ENCODE data around the gene UGT1A4. TPM values are rescaled to one million over a fixed set of nuclear protein-coding genes. Genes with fewer than 3 reads are reported as not detected.

The UGT1A4 gene
- total RNA-seq, 1 donor from 2014 or later = not detected

GRCh38 chr2:233761040-233761769 is 42.7 kb downstream of the UGT1A4 start:
- H3K36me3 Mint-ChIP-seq (ENCODE audit: low read depth) = no peaks in the 10 kb centered on the region
- peaks cover 10% of the 10 kb centered on the region for H3K4me1 Mint-ChIP-seq (ENCODE audit: low read depth)
- no peak overlapping the region for H3K4me3 Mint-ChIP-seq (ENCODE audit: unreplicated experiment)
- DNase-seq (ENCODE audit: low spot score) = no peak
- no peak overlapping the region for H3K27ac Mint-ChIP-seq (ENCODE audit: unreplicated experiment)
- H3K9me3 Mint-ChIP-seq (ENCODE audit: low read depth) = no peaks in the 10 kb centered on the region
- peaks cover 11% of the 10 kb centered on the region for H3K27me3 Mint-ChIP-seq (ENCODE audit: low read depth)
- TF ChIP-seq, protein P1, sequence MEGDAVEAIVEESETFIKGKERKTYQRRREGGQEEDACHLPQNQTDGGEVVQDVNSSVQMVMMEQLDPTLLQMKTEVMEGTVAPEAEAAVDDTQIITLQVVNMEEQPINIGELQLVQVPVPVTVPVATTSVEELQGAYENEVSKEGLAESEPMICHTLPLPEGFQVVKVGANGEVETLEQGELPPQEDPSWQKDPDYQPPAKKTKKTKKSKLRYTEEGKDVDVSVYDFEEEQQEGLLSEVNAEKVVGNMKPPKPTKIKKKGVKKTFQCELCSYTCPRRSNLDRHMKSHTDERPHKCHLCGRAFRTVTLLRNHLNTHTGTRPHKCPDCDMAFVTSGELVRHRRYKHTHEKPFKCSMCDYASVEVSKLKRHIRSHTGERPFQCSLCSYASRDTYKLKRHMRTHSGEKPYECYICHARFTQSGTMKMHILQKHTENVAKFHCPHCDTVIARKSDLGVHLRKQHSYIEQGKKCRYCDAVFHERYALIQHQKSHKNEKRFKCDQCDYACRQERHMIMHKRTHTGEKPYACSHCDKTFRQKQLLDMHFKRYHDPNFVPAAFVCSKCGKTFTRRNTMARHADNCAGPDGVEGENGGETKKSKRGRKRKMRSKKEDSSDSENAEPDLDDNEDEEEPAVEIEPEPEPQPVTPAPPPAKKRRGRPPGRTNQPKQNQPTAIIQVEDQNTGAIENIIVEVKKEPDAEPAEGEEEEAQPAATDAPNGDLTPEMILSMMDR (IDR thresholded peaks at IDR 0.05) = no peak

DNA sequence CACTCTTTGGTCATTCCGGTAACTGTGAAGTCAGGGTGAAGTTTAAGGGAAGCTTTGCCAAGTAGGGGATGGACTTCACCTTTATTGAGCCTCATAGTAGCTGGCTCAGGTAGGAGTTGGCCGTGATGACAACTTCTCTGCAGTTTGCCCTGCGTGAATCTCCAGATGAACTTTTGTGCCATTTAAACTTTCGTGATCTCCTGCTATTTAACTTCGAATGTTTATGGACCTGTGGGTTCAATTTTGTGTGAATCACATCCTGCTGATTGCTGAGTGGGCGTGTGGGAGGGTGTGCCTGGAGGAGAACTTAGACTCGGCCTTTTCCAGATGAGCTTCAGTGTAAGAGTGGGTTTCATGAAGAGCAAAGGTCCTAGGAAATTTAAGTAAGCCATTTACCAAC is 45.7 kb downstream of the UGT1A4 start:
- Mint-ChIP-seq H3K9me3 (ENCODE audit: low read depth) (no peaks in the 10 kb centered on the region), H3K4me1 (ENCODE audit: low read depth) (peaks cover 10% of the 10 kb centered on the region), H3K27me3 (ENCODE audit: low read depth) (peaks cover 17% of the 10 kb centered on the region), H3K4me3 (ENCODE audit: unreplicated experiment) (no peak overlapping the region), H3K27ac (ENCODE audit: unreplicated experiment) (no peak overlapping the region), H3K36me3 (ENCODE audit: low read depth) (no peaks in the 10 kb centered on the region)
- TF ChIP-seq, protein P1 (IDR thresholded peaks at IDR 0.05) = no peak
- DNase-seq (ENCODE audit: low spot score) = no peak

GRCh38 chr2:233764761-233765160 is 46.2 kb downstream of the UGT1A4 start:
- DNase-seq (ENCODE audit: low spot score) = no peak
- Mint-ChIP-seq H3K27ac (ENCODE audit: unreplicated experiment) (no peak overlapping the region), H3K4me1 (ENCODE audit: low read depth) (peaks cover 10% of the 10 kb centered on the region), H3K27me3 (ENCODE audit: low read depth) (peaks cover 18% of the 10 kb centered on the region), H3K36me3 (ENCODE audit: low read depth) (no peaks in the 10 kb centered on the region), H3K4me3 (ENCODE audit: unreplicated experiment) (no peak overlapping the region), H3K9me3 (ENCODE audit: low read depth) (no peaks in the 10 kb centered on the region)
- TF ChIP-seq, protein P1 (IDR thresholded peaks at IDR 0.05) = no peak

GRCh38 chr2:233766416-233766815 is 47.9 kb downstream of the UGT1A4 start:
- TF ChIP-seq, protein P1 (IDR thresholded peaks at IDR 0.05) = no peak
- Mint-ChIP-seq H3K4me3 (ENCODE audit: unreplicated experiment) (no peak overlapping the region), H3K9me3 (ENCODE audit: low read depth) (no peaks in the 10 kb centered on the region), H3K27ac (ENCODE audit: unreplicated experiment) (no peak overlapping the region), H3K36me3 (ENCODE audit: low read depth) (peaks cover 1% of the 10 kb centered on the region), H3K27me3 (ENCODE audit: low read depth) (peaks cover 24% of the 10 kb centered on the region), H3K4me1 (ENCODE audit: low read depth) (peaks cover 10% of the 10 kb centered on the region)
- DNase-seq (ENCODE audit: low spot score) = no peak

DNA sequence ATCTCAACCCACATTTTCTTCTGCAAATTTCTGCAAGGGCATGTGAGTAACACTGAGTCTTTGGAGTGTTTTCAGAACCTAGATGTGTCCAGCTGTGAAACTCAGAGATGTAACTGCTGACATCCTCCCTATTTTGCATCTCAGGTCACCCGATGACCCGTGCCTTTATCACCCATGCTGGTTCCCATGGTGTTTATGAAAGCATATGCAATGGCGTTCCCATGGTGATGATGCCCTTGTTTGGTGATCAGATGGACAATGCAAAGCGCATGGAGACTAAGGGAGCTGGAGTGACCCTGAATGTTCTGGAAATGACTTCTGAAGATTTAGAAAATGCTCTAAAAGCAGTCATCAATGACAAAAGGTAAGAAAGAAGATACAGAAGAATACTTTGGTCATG is 49.5 kb downstream of the UGT1A4 start:
- no peak overlapping the region for H3K27ac Mint-ChIP-seq (ENCODE audit: unreplicated experiment)
- no peak overlapping the region for H3K4me3 Mint-ChIP-seq (ENCODE audit: unreplicated experiment)
- no peaks in the 10 kb centered on the region for H3K9me3 Mint-ChIP-seq (ENCODE audit: low read depth)
- peaks cover 1% of the 10 kb centered on the region for H3K36me3 Mint-ChIP-seq (ENCODE audit: low read depth)
- no peak for DNase-seq (ENCODE audit: low spot score)
- TF ChIP-seq, protein P1 (IDR thresholded peaks at IDR 0.05) = no peak
- peaks cover 26% of the 10 kb centered on the region for H3K27me3 Mint-ChIP-seq (ENCODE audit: low read depth)
- peaks cover 10% of the 10 kb centered on the region for H3K4me1 Mint-ChIP-seq (ENCODE audit: low read depth)
